Esophagus muscularis mucosa (tissue), 4 donors: ENCODE results near the gene TSC22D2.

Experiments
- EP300 ChIP-seq: sonication (generic); formaldehyde crosslinking; IDR thresholded peaks from one replicate; pipeline ENCODE4 v1.6.1; 2017; ENCODE audit warnings: antibody characterized with exemption
- POLR2A ChIP-seq: fragments of 450-650 bp; IDR thresholded peaks from one replicate; pipeline ENCODE4 v1.6.1; 2017; ENCODE audit warnings: antibody characterized with exemption, moderate library complexity, mild to moderate bottlenecking, low read depth
- TF ChIP-seq, protein P1 (sequence below), 3 experiments: fragments of 200-600 bp in 2 of 3; fragments of 450-650 bp in 1 of 3; sonication (generic) in 2 of 3; IDR thresholded peaks; one replicate each; pipeline ENCODE4 v1.5.1; 2017 to 2019; ENCODE audit warnings: antibody characterized with exemption in 3 of 3, mild to moderate bottlenecking in 2 of 3, moderate library complexity in 1 of 3

DNA sequence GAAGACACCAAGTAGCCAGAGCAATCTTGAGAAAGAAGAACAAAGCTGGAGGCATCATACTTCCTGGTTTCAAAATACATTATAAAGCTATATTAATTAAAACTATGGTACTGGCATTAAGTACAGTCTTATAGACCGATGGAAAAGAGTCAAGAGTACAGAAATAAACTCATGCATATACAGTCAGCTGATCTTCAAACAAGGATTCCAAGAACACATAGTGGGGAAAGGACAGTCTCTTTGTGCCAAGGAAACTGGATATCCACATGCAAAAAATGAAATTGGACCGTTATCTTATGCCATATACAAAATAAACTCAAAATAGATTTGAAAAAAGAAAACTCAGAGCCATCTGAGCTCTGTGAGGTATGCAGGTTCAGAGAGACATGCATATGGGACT is 80.8 kb downstream of the TSC22D2 start:
- TF ChIP-seq EP300 (no peak), POLR2A (no peak)
- TF ChIP-seq, protein P1, sequence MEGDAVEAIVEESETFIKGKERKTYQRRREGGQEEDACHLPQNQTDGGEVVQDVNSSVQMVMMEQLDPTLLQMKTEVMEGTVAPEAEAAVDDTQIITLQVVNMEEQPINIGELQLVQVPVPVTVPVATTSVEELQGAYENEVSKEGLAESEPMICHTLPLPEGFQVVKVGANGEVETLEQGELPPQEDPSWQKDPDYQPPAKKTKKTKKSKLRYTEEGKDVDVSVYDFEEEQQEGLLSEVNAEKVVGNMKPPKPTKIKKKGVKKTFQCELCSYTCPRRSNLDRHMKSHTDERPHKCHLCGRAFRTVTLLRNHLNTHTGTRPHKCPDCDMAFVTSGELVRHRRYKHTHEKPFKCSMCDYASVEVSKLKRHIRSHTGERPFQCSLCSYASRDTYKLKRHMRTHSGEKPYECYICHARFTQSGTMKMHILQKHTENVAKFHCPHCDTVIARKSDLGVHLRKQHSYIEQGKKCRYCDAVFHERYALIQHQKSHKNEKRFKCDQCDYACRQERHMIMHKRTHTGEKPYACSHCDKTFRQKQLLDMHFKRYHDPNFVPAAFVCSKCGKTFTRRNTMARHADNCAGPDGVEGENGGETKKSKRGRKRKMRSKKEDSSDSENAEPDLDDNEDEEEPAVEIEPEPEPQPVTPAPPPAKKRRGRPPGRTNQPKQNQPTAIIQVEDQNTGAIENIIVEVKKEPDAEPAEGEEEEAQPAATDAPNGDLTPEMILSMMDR (IDR thresholded peaks at IDR 0.05): no peak
